Inferior parietal cortex (tissue), 1 donor: ENCODE results near the gene CIRBP.
A peak's percentile ranks its signal among the peaks of the same experiment; 100 is the strongest.

Source experiments
- DNase-seq: peaks from one replicate; pipeline ENCODE4 v3.0.0-alpha.2; 2016; ENCODE audit errors: extremely low spot score

The CIRBP gene

DNA sequence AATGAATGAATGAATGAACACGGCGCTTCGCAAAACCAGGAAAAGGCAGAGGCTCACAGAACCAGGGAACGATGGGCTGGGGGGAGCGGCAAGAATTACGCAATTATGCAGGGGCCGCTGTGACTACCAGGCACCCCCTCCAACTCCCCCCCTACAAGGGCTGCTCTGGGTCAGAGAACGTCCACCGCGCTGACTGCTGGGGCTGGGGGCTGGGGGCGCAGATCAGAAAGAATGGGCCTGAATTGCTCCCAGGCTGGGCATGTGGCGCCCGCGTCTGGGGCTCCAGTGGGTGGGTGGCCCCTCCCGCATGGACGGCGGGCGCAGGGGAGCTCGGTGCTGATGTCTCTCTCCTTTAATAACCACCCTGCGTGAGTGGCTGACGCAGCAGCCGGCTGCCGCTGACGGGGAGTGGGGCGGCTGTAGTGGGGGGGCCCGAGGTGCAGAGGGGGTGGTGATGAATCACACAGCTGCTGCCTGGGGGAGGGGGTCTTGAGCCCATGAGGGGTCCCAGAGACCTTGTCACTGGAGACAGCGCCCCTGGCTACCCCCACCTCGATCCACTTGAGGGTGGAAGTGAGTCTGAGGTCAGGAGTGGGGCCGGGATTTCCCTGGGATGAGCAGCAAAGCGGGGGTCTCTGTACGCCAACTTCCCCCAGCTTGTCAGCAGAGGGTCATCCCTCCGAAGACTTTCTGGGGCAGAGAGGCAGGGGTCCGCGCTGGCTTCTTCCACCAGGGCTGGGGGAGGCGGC is 1.5 kb upstream of the CIRBP start:
- DNase-seq = no peak

DNA sequence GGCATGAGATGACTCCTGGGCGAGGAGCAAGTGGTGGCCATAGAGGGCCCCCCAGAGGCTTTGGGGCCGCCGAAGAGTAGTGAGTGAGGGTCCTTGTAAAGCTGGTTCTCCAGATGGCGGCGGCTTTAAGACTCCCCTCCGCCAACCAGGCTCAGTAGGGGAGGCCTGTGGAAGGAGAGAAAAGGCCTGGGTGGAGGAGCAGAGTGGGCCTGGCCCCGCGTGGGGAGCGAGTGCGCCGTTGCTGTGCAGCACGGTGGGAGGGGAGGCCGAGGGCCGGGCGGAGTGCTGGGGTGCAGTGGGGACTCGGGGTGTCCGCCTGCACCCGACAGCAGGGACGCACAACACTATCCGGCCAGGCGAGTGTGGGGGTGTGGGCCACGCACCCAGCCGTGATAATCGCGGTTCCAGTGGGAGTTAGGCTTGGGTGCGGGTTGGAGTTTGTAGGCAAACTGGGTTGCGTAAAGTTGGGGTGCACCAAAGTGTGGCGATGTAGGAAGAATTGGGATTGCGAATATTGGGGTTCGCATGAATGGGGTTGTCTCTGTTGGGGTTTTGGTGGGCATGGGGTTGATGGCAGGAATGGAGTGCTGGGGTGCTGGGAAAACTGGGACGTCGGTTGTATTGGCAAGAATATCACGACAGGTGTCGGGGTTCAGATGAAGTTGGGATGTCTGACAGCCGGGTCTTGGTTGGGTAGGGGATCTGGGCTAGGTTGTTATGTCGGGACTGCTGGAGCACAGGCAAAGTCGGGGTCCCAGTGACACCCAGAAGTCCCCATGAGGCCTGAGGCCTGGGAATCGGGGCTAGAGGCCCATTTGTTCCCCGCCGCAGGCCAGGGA is 687 bp upstream of the CIRBP start:
- no peak for DNase-seq

DNA sequence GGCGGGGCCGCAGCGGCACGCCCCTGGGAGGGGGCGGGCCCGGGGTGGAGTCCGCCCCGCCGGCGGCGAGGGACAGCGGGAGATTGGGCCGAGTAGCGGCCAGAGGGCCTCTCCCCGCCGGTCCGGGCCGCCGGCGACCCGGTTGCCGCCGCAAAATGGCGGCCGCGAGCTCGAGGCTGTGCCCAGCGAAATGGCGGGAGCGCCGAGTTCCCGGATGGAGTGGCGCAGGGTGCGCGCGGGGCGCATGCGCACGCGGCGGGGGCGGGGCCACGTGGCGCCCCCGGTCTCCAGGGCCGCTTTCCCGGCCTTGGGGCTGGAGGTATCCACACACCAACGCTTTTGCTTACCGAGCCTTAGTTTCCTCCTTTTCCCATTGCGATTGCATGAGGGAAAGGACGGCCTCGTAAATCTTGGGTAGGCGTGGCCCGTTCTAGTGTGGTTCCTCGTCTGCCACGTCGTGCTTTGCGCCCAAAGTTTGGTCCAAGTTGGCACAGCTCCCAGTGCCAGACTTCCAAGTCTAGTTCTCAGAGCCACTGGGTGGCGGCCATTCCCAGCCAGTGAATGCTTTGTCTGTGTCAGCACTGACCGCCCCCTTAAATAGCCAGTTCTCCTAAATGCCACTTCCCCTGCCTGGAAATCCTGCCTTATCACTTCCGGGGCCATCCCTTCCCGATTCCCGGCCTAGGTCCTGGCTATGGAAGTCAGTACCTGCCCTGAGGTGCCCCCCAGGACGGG is 513 bp downstream of the CIRBP start:
- DNase-seq = peak; percentile 73

DNA sequence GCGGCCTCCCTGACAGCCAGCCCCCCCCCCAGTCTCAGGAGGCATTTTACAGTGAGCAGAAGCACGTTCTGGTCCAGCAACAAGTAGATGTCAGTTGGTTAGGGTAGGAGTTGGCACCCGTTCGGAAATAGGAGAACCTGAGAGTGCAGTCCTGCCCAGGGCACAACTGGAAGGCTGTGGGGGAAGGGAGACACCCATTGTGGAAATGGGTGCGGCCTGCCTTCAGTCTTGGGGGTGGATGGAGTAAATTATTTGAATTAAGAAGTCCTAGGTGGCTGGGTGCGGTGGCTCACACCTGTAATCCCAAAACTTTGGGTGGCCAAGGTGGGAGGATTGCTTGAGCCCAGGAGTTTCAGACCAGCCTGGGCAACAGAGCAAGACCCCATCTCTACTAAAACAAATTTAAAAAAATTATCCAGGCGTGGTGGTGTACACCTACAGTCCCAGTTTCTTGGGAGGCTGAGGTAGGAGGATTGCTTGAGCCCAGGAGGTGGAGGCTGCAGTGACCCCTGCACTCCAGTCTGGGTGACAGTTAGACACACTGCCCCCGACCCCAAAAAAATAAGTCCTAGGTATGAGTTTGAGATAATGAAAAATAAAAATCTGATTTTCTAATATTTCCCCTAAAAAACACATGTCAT is 1.2 kb downstream of the CIRBP start:
- no peak for DNase-seq

DNA sequence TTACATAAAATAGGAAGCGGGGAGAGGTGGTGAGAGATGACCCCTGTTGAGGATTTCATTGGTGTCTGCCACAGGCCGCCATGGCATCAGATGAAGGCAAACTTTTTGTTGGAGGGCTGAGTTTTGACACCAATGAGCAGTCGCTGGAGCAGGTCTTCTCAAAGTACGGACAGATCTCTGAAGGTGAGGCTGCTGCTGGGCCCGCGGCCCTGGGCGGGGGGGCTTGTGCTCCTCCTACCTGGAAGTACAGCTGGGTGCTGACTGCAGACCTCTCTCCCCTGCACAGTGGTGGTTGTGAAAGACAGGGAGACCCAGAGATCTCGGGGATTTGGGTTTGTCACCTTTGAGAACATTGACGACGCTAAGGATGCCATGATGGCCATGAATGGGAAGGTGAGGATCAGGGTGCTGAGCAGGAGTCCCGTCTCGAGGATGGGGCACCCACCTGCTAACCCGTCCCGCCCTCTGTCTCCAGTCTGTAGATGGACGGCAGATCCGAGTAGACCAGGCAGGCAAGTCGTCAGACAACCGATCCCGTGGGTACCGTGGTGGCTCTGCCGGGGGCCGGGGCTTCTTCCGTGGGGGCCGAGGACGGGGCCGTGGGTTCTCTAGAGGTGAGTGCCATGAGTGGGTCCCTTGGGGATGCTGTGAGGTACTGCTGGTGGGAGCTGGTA is 1.9 kb downstream of the CIRBP start:
- no peak for DNase-seq

DNA sequence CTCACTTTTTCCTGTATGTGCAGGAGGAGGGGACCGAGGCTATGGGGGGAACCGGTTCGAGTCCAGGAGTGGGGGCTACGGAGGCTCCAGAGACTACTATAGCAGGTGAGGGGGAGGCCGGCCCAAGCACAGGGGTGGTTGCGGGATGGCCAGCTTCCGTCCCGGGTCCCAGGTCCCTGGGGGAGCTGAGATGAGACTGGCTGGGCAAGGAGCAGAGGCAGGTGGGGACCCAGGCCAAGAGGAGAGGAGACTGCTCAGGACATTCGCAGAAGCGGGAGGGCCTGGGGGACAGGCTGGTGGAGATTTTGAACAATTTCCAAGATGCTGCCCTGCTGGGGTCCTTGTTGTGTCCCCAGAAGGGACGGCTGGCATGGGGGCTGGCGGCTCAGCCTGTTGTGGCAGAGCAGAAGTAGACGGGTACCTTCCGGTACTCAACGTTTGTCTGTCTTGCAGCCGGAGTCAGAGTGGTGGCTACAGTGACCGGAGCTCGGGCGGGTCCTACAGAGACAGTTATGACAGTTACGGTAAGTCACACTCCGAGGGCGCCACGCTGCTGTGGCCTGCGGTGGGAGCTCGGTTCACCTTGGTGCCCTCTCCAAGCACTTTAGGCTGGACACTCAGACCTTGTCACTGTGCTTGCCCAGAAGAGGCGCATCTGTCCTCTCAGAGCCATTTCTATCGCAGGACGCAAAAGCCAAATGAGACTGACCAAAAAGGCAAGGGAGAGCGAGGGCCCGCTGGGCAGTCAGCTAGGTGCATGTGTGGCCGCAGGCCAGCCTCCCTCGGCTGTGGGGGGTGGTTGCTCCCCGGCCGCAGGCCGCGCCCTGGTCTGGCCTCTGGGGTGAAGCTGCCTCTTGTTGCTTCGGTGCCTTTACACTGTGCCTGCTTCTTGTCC is 2.6 kb downstream of the CIRBP start:
- DNase-seq = no peak

DNA sequence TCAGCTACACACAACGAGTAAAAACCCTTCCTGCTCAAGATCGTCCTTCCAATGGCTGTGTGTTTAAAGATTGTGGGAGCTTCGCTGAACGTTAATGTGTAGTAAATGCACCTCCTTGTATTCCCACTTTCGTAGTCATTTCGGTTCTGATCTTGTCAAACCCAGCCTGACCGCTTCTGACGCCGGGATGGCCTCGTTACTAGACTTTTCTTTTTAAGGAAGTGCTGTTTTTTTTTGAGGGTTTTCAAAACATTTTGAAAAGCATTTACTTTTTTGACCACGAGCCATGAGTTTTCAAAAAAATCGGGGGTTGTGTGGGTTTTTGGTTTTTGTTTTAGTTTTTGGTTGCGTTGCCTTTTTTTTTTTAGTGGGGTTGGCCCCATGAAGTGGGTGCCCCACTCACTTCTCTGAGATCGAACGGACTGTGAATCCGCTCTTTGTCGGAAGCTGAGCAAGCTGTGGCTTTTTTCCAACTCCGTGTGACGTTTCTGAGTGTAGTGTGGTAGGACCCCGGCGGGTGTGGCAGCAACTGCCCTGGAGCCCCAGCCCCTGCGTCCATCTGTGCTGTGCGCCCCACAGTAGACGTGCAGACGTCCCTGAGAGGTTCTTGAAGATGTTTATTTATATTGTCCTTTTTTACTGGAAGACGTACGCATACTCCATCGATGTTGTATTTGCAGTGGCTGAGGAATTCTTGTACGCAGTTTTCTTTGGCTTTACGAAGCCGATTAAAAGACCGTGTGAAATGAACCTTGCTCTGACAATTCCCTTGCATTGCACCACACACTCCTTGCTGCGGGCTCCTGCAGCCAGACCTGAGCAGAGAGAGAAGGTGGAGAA is 3.5 kb downstream of the CIRBP start:
- no peak for DNase-seq

DNA sequence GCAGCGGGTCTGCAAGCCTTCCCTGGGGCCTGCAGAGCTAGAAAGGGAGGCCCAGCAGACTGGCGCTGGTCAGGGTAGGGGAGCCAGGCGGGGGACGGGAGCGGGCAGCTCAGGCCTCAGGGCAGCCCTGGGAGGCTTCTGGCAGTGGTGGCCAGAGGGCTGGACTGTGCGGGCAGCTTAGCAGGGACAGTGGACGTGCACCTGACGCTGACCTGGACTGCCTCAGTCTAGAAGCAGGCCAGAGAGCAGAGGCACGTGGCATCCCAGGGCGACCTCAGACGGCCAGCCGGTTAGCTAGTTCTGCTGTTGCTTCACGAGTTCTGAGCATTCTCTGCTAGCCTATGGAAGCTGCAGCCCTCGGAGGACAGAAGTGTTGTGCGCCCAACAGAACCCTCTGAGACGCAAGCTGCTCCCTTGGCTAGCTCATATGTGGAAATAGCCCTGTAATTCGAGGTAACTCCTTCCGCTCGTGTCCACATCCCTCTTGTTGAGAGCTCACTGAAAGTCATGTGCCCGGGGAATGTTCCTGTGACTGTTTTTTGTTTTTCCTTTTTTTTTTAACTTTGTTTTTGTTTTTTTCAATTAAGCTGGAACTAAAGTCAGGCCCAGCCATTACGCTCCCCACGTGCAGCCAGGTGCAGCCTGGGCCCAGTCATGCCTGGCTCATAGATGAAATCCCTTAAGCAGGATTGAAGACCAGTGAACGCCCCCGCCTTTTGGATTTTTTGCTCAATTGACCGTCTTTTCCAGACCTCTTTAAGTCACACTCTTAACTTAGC is 4.3 kb downstream of the CIRBP start:
- DNase-seq = no peak

DNA sequence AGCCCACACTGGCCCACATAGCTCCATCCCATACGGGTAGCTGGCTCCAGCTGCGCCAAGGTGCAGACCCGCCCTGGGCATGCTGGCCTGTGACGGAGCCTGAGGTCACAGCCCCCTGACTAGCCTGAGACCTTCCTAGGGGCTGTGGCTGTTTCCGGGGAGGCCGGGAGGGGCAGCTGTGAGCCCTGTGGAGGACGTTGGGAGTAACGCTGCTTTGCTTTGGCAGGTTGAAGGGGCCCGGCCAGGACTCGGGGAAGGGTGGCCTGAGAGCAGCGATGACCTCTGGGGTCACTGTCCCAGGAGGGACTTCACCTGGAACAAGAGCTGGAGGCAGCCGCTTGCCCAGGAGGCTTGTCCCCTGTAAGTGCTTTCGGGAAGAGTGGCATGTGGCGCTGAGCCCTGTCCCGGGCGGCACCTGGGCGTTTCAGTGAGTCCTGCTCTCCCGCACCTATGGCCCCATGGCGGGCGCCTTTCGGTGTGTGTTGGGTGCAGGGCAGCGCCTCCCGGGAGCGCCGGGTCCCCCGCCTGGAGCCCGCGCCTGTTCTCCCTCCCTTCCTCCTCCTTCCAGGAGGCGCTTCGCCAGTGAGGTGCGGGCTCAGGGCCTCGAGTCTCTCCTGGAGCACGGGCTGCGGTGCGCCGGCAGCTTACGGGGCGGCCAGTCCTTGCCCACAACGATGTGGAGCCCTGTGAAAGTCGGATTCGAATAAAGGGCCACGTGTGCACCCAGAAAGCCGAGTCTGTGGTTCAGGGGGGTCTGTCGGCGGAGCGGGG is 5.1 kb downstream of the CIRBP start:
- no peak for DNase-seq

DNA sequence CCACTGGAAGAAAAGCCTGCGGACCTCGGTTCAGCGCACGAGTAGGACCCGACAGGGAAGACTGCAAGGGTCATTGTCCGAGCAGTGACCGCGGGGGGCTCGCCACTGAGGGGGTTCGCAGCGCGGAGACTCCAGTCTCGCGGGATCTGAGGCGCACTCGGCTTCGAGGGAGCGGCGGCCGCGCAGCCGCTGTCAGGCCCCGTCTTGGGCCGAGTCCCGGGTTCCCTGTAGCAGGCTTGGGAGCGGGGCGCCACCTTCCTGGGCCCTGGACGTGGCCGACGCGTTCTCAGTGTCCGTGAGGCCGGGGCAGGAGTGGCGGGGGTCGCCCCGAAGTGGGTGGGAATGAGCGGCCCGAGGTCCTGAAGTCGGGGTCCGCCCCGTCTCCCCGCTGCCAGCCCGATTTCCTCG is 5.7 kb downstream of the CIRBP start:
- no peak for DNase-seq

DNA sequence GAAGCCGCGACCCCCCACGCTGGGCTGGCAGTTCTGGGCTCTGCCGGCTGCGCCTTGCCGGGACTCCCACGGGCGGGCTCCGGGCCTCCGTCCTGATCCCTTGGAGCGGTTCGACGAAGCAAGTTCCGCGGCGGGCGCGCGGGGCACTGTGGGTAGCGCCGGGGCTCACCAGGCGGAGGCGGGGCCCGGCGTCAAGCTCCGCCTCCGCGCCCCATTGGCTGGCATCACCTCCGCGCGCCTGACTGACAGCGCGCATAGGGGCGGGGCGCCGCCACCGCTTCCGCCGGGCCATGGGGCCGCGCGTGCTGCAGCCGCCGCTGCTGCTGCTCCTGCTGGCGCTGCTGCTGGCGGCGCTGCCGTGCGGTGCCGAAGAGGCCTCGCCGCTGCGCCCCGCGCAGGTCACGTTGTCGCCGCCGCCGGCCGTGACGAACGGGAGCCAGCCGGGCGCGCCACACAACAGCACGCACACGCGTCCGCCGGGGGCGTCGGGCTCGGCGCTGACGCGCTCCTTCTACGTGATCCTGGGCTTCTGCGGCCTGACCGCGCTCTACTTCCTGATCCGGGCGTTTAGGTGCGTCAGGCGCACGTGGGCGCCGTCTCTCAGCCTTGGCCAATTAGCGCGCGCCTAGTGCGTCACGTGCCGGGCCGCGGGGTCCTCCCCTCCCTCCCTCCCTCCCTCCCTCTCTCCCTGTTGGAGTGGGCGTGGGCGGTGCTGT is 6.3 kb downstream of the CIRBP start, which contains the start of gene FAM174C:
Gene FAM174C (plus strand): TSS at position 271 of the 716 bp plus-strand sequence. CDS start 20 bp downstream, at position 291.
- DNase-seq = peak; percentile 93

DNA sequence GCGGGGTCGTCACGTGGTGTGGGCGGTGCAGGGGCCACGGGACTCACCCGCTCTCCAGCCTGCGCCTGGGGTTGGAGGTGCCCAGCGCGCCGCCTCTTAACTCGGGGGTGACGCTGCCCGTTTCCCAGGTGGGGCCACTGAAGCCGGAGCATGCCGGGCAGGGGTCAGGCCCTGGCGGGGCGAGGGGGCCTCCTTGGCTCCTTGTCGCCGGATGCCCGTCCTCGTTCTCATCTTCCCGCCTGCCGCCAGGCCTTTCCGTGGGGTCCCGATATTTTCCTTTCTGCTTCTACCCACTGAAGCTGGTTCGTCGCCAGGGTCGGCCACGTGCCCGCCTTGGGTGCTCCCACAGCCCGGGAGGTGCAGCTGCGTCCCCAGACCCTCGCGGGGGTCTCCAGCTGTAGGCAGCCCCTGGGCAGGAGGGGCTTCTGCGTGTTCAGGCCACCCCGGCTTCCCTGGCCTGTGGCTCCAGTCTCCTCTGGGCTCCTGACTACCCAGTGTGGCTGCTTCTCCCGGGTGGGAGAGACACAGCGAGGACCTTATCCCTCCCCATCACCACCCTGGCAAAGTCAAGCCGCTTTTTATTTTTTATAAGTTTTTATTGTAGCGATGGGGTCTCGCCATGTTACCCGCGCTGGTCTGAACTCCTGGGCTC is 7.0 kb downstream of the CIRBP start:
- no peak for DNase-seq

DNA sequence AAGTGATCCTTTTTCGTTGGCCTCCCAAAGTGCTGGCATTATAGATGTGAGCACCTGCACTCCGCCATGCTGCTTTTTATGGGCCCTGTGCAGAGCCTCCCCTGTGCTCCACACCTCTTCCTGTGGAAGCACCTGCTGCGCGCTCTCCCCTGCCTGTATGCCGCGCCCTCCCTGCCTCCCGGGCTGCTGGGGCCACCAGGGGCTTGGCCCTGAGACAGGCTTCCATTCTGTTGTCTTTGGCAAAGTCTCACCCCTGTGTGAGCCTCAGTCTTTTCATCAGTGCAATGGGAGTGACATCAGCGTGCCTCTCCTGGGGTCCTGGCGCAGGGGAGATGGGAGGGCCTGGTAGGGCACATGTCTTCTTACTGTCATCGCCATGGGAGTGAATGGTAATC is 7.5 kb downstream of the CIRBP start:
- no peak for DNase-seq

DNA sequence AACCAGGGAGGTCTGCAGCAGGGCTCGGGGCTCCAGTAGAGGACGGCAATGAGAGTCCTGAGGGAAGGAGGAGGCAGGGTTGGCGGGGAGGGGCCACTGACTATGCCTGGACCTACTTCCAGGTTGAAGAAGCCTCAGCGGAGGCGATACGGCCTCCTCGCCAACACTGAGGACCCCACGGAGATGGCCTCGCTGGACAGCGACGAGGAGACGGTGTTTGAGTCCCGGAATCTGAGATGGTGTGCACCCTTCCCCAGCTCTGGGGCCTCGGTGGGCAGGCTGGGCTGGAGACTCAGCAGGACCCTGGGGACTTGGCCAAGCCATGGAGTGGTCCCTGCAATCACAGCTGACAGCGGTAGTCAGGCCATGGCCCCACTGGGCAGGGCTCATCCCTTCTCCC is 7.9 kb downstream of the CIRBP start:
- DNase-seq = no peak

DNA sequence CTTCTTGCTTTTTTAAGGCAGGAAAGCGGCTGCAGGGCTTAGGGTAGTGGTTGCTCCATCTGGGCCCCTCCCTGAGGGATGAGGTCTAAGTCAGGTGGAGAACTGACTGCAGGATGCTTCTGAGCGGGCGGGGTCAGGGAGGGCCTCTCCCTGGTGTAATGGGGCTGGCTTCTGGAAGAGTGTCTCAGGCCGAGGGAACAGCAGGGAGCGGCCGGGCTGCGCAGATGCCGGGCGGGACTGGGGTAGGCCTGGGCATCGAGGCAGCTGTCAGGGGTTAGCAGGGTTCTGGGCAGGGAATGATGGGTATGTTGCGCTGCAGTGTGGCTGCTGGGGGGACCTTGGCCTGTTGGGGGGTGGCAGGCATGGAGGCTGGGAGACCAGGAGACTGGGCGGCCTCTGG is 8.9 kb downstream of the CIRBP start:
- no peak for DNase-seq
